GM18858 (cell line): ENCODE measurements around the gene PITX2.
A peak's percentile ranks its signal among the peaks of the same experiment; 100 is the strongest.

Source experiments
- ATAC-seq: cut with Tn5 transposase; IDR thresholded peaks from one replicate; pipeline ENCODE4 v1.9.1; 2021; ENCODE audit not compliant: unreplicated experiment

Gene PITX2

DNA sequence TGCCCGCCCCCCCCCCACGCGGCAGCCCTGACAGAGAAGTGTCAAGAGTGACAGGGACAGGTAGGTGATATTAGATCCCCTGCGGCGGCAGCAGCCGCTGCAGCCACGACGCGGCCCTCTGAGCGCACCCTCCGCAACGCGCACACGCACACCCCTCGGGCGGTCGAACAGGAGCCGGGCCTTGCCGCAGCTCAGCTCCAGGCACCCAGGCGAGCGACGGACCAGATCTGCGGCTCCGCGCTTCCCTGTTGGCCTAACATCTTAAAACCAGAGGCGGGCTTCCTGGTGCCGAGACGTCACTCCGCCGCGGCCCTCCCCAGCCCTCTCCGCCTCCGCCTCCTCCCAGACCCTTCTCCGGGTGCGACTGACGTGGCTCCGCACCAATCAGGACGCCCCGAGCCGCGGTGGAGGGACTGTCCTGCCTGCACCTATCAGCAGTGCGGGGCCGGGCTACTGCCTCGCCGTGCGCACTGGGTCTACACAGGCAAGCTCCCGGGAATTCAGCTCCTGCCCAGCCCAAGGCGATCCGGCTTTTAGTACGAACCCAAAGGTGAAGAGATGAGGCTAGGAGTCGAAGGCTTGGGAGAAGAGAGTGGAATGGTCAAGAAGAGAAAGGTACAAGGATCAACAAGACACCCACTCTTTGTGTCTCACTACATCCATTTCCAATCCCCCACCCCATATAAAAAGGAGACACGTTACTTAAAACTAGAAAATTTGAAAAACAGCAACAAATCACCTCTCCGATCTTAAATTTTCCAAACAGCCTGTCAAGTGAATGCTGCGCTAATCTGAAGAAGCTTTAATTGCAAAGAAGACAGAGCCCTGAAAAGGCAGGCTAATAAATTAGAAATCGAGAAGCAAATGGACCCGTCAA, at the start of gene PITX2:
Gene PITX2, minus strand, starts transcription at position 237 of the 877 bp plus-strand sequence. CDS start 617 bp downstream, outside the sequence.
- peak; percentile 78 for ATAC-seq

DNA sequence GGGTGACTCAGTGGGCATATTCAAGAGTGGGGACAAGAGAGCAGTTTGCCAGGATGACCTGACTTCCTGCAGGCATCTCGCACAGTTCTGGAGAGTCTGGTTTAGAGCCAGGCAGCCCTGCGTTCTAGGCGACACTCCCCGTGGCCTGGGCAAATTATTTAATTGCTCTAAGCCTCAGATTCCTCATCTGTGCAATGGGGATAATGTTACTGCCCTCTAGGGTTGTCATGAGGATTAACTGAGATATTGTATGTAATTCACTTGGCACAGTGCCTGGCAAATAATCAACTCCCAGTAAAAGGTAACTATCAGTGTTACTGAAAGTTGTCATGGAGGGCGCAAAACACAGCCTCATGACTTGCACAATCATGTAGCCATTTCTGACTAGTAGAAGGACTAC, 48.8 kb upstream of the PITX2 start:
- no peak for ATAC-seq

DNA sequence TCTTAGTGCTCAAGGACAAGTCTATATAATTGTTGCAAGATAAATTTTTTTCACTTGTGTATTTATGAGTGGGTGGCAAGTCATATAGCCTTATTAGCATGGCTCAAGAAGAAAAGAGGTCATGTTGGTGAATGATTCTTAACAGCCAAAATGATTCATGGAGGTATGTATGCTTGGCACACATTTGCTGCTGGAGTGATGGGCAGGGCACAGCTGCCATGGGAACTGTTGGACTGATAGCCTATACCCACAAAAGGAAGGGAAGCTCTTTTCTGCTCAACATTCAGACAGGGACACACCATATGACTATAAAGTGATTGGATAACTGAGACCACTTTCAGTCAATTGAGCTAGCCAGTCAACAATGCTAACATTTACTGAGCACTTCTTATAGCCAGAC, 46.8 kb upstream of the PITX2 start:
- ATAC-seq: no peak

DNA sequence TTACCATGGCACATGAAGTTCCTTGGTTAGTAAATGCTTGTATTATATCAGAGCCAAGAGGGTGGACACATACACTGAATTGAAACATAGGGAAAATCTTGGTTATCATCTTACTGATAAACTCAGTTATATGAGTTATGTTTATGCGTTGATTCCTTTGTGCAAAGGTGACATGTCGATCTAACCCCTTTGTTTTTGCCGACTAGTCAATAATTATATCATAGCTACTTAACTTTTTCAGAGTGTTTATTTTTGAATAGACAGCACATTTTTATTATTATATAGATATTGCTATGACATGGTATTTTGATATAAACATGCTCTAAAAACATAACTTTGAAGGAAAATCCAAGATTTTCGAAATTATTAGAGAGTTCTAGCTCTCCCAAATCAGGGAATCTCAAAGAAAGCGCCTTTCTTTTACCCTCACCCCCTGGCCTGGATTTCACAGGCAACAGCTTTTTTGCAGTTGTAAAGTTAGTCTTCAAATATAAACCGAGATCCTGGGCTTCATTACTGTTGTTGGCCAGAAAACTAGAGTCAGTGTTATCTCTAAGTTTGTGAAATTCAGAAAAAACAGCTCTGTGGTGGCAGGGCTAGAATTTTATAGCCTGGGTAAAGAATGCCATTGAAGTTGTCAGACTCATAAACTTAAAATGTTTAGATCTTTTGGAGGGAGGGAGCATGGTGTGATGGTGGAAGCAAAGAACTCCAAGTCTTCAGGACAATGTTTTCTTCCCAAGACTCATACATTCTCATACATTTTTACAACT, 45.8 kb upstream of the PITX2 start:
- ATAC-seq: no peak

DNA sequence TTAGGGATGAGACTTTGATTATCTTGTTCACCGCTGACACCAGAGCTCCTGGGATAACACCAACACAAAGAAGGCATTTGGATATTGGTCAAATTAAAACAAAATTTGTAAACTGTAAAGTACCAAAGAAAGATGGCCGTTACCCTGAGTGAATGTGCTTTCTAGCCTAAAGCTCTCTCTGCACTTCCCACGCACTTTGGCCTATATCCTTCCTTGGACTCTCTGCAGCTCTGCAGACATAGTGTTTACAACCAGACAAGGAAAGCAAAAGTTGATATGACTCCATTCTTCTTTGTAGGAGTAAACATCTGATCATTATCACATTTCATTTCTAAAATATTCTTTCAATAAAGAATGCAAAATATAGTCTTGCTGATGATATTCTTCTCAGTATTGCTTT, 44.8 kb upstream of the PITX2 start:
- no peak for ATAC-seq

DNA sequence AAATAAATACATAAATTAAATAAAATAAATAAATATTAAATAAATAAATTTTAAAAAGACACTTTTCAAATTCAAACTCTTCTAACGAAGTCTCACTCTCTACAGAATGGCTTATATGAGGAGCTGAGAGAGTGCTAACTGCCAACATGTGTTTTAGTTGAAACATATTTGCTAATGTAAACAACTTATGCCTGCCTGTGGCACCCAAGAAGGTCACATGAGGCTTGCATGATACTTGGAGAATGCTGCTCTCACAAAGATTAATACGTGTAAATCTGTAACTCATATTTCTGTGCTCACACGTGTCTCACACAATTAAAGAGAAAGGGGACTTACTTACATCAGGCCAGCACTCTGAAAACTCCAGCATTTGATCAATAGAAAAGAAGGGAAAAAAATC, 43.2 kb upstream of the PITX2 start:
- no peak for ATAC-seq

DNA sequence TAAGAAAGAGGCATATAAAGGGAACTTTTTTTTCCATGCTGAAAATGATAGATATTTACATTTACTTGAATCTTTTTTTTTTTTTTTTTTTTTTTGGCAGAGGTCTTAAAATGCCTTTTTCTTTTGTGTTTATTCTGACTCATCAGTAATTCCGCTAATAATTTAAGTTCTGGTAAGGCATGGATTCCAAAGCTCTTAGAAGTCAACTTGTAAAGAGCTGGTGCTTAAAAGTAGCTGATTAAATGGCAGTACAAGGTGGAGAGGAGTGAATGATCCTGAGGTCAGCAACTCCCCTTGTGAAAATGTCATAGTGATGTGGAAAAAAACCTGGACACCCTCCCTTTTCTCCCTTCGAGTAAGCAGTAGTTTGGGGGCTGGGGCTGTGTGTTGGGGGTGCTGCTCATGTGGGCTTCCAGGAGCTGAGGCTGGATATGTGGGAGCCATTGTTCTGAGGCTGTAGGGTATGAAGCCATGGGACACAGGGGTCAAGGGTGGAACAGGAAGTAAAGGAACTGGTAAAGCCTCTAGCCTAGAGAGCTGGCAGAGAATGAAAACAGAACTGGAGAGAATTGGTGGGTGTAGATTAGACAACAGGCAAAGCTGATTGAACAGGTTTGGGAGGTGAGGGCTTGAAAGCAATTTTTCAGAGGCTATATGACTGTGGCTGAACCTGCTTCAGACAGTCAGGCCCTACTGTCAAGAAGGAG, 41.0 kb upstream of the PITX2 start:
- ATAC-seq: no peak

DNA sequence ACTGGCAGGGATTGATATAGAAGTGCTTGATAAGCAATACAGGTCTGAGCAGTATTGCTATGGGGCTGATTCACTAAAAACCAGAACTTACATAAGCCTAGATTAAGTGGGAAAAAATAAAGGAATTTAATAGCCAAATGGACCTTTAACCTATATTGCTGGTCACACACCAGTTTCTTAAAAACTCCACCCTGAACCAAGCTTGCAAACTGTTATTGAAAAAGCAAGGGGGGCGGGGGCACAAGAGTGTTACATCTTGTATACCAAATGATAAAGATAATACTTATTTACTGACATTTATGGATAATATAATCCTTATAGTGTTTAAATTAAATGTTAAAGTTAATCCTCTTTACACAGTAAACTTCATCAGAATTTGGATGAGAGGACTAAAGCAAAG, 40.3 kb upstream of the PITX2 start:
- no peak for ATAC-seq

DNA sequence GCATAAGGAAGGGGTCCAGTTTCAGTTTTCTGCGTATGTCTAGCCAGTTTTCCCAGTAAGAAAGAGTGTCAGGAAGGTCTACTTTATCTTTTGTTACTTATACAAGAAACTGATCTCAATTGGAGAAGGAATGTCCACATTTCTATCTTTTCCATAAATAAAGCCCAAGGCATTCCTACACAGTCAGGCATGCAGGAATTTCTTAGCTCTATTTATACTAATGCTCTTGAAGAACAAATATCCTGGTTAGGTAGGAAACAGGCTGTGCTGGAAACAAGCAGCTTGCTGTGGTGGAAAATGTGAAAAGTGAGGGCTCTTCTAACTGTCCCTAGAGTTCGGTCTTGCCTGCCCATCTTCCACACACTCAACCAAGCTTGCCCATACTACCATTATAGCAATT, 37.9 kb upstream of the PITX2 start:
- no peak for ATAC-seq

DNA sequence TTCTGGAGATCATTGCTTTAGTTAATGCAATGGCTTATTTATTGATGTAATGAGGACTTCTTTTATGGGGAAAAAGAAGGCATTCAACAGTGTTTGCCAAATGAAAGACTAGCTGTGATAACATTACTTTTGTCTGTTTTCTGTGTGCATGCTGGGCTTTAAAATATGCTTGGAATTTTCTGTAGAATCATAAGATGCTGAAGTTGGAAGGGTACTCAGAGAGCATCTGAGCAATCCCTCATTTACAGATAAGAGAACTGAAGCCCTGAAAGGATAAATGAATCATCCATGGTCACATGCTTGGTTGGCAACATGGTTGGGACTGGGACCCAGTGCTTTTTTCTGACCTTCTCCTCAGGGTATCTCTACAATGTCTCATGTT, 31.4 kb upstream of the PITX2 start:
- ATAC-seq: no peak

DNA sequence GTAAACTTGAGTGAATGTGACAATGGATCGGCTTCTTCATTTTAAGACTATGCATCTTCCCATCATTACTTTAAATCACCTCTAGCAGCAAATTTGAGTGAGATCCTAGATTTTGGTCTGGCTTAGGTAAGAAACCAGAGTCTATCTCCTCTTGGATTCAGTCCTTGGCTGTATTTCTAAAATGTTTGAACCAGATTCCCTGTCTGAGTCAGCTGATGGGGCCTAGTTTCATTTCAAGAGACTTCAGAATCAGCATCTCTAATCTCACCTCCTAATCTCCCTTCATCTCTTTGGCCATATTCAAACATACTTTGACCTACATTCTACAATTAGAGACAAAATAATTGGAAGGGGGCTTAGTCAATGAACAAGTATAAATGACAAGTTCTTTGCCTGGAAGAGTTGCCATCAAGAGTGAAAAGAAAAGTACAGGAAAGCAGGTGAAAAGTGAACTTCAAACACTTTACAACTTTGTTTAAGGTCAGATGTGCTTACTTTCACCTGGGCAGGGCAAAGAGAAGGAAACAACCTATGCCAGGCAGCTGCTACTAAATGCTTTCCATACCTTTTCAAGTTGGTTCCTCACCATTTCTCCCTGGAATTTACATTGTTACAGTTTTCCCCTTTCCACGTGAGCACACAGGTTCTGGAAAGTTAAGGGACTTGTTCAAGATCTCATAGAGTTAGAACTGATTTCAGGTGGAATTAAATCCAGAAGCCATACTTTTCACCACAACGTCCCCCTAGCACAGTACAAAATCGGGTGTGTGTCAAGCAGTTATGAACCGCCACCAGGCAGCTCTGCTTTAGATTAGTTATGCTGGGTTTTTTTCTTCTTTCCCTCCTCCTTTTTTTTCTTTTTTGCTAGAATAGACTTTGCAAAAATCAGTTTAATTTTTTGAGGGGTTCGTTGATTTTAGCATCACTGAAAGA, 30.7 kb upstream of the PITX2 start:
- no peak for ATAC-seq

DNA sequence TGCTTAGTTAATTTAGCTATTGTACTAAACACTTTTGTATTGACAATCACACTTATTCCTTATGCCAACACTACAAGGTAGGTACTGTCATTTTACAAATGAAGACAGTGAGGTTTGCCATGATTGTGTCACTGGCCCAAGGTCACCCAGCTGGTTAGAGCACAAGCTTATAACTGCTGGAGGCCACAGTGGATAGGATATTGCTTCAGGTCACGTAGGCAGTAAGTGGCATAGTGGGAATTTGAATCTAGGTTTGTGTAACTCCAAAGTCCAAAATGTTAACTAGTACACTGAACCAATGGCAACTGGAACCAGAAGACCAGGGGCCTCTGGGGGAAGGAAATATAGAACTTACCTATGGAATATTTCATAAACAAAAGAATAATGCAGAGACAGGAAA, 21.1 kb upstream of the PITX2 start:
- no peak for ATAC-seq

DNA sequence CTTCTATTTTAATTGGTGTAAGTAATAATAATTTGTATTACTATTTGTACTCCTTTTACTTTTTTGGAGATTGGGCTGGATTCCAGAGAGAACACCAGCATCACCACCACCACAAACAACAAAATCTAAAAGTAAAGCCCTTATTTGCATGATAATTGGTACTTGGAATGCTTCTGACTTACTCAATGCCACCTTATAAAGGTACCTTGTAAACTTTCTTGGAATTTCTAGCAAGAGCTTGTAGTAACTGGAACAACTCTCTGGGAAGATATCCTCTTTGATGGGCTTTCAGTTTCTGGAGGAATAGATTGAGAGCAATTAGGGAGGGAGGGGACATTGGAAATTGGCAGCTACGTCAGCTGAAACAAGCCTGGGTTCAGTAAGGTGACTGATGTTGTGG, 20.2 kb upstream of the PITX2 start:
- no peak for ATAC-seq

DNA sequence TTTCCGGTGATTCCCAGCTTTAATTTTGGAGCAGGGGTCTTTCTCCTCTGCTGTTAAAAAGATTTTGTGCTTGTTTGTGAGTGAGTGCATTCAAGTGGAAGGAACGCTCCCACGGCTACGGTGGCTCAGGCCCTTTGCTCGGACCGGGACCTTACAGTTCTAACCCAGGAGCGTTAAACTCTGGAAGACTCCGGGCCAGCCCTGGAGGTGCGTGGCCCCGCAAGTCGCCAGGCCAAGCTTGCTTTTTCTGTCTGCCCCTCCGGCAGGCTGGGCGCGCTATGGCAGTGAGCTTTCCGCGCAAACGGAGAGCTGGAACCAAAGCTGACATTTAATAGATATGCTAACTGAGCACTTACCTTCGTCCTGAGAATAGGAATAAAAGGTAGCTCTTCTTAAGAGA, 18.3 kb upstream of the PITX2 start:
- ATAC-seq: no peak

DNA sequence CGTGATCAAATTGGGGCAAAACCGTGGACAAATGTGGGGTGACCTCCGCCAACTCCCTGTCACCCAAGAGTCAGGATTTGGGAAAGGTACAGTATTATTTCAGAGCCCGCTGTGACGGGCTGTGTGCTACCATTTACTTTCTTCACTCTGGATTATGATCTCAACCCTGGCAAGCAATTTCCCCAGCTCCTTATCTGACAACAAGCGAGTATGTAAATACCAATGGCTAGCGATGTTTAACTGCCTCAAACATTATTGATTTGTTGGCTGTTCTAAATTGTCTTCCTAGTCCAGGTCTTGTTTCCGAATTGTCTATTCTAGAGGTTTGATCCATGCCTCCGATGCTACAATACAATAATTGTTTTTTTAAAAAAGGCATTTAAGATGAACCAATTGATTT, 17.7 kb upstream of the PITX2 start:
- ATAC-seq: no peak

DNA sequence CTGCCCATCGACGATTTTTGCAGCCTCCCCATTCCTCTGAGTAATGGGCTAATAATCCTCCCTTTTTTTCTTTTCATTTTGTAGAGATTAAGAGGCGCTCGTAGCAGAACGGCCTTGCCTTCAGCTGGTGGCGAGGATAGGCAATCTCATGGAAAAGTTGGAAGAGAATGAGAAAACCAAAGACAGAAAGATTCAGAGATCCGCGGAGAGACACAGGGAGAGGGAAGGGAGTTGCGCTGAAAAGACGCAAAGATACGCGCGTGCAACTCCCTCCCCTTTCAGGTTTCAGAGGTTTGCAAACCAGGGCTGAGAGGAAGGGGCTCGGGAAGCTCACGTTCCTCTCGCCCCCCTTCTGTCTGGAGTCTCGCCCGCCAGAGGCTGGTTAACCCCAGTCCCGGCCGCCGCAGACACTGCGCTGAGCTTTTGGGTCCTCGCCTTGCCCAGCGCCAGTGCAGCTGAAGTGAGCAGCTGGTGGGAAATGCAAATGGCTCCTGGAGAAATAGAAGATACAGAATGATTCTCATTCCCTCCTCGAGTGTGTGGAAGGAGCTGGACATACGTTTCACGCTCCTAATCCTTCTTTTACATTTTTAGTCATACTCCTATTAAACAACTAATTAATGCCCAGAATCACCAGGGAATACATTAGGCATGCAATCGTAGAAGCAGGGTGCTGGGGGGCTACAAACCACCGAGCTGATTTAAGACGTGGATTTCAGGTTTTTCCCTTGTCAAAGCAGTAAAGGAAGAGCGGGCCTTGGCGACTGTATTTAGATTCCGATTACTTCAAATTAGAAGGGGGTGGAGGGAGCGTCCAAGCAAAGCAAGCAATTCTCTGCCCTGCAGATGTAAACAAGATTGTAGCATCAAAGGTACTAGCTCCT, 16.6 kb upstream of the PITX2 start:
- ATAC-seq: no peak

DNA sequence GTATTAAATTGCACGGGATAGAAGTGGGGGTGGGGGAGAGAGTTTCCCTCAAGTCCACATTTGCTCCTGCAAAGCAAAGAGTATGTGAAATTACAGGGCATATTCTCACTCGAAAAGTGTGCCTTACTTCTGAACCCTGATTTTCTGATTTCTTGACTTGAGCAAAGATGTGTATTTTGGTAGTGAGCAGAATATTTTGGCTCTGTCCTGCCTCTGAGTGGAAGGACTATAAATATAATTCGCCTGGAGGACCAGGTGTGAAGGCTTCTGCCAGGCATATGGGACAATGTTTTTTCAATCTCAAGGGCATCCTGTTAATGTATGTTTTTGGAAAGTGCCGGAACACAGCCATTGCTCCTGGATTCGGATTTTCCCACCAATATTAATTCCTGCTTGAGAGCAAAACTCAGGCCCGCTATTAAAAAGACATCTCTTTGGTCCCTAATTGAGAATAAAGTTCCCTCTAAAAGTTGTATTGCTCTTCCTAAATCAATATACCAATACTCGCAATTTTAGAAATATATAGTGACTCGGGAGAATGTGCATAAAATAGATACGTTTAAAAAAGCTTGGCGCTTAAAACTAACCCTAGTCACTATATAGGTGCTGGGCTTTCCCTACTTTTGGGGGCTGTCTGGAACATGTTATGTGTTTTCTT, 15.3 kb upstream of the PITX2 start:
- no peak for ATAC-seq

DNA sequence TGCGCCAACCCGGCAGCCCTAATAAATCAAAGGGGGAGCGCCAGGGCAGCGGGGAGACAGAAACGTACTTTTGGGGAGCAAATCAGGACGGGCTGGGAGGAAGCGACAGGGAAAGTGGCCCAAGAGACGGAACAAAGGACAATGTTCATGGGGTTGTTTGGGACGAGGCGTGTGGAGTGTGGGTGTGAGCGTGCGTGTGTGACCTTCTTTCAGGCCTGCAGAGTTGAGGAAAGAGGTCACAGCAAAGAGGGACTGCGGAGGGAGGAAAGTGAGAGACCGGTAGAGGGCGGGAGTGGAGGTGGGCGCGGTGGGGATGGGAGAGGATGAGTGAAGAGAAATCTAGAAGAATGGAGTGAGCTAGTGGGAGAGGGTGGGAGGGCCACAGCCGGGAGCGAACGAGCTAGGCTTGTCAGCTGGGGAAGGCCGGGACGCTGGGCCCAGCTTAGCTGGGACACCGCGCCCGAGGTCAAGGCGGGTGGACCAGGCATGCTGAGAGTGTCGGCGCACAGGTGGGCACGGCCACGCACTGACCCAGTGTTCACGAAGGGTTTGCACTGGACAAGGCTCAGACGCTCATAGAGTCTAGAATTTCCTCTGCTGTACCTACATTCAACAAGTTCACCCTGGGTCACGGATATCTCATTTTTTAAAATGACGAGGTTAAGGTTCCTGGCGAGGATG, 14.7 kb upstream of the PITX2 start:
- no peak for ATAC-seq
